A549 (cell line): ENCODE measurements around the gene LAMC3.

Source experiments
- ESRRA ChIP-seq: fragments of 150-350 bp; IDR thresholded peaks from 2 replicates; pipeline ENCODE4 v1.6.1; 2014; ENCODE audit warnings: mild to moderate bottlenecking, low read length, borderline replicate concordance
- KDM5A ChIP-seq: fragments of 200-600 bp; sonication (generic); IDR thresholded peaks from 2 replicates; pipeline ENCODE4 v1.6.1; 2016; ENCODE audit warnings: antibody characterized with exemption, mild to moderate bottlenecking
- POLR2AphosphoS2 ChIP-seq: conservative IDR thresholded peaks from 2 replicates; pipeline ENCODE4 v1.6.1; 2012; ENCODE audit warnings: low read length, improper control_type of control experiment, inconsistent platforms
- TF ChIP-seq, protein P1 (sequence below): fragments of >200 bp; sonication (Bioruptor Twin); formaldehyde crosslinking; IDR thresholded peaks from 3 replicates; pipeline ENCODE4 v1.5.1; 2016
- TF ChIP-seq, protein P2 (sequence below): fragments of >200 bp; sonication (Bioruptor Twin); formaldehyde crosslinking; IDR thresholded peaks from 2 replicates; pipeline ENCODE4 v1.6.1; 2016

DNA sequence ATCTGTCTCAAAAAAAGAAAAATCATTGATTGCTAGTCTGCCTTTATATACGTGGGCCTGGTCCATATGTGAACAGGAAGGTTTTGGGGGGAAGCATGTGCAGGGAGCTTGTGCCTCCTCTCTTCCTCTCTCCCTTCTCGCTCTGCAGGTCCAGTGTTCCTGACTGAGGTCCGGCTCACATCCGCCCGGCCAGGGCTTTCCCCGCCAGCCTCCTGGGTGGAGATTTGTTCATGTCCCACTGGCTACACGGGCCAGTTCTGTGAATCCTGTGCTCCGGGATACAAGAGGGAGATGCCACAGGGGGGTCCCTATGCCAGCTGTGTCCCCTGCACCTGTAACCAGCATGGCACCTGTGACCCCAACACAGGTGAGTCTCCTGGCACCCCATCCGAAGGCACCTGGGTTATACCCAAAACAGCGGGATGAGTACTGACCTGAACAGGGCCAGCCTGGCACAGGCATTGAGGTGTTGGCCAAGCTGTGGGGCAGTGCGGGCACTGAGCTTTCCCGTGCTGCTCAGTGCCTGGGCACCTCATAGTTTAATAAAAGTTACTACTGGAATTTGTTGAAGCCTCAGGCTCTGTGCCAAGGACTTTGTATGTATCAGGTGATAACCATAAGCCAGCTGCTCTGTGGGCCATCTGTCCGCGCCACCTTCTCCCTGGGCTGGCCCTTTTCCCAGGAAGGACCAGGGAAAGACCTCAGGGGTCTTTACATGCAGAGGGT, 48.0 kb downstream of the LAMC3 start:
- TF ChIP-seq, protein P1, sequence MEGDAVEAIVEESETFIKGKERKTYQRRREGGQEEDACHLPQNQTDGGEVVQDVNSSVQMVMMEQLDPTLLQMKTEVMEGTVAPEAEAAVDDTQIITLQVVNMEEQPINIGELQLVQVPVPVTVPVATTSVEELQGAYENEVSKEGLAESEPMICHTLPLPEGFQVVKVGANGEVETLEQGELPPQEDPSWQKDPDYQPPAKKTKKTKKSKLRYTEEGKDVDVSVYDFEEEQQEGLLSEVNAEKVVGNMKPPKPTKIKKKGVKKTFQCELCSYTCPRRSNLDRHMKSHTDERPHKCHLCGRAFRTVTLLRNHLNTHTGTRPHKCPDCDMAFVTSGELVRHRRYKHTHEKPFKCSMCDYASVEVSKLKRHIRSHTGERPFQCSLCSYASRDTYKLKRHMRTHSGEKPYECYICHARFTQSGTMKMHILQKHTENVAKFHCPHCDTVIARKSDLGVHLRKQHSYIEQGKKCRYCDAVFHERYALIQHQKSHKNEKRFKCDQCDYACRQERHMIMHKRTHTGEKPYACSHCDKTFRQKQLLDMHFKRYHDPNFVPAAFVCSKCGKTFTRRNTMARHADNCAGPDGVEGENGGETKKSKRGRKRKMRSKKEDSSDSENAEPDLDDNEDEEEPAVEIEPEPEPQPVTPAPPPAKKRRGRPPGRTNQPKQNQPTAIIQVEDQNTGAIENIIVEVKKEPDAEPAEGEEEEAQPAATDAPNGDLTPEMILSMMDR, result no peak
- TF ChIP-seq POLR2AphosphoS2 (no peak), KDM5A (no peak), ESRRA (no peak)
- TF ChIP-seq, protein P2, sequence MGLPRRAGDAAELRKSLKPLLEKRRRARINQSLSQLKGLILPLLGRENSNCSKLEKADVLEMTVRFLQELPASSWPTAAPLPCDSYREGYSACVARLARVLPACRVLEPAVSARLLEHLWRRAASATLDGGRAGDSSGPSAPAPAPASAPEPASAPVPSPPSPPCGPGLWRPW, result no peak
